HepG2 (cell line): ENCODE measurements around the gene NEK9. TPM values are rescaled to one million over a fixed set of nuclear protein-coding genes. Genes with fewer than 3 reads are reported as not detected.
A peak's percentile ranks its signal among the peaks of the same experiment; 100 is the strongest.

Experiments used
- POGK ChIP-seq: sonication (generic); formaldehyde crosslinking; conservative IDR thresholded peaks from 2 replicates; pipeline ENCODE4 v1.8.0; 2022; ENCODE audit warnings: mild to moderate bottlenecking, moderate library complexity, missing genetic modification reagents
- ZBTB33 ChIP-seq: sonication (generic); formaldehyde crosslinking; IDR thresholded peaks from 2 replicates; pipeline ENCODE4 v1.4.0; 2020; ENCODE audit warnings: missing genetic modification reagents
- ZFP91 ChIP-seq: sonication (generic); formaldehyde crosslinking; IDR thresholded peaks from 2 replicates; pipeline ENCODE4 v1.9.0; 2022; ENCODE audit warnings: missing genetic modification reagents, mild to moderate bottlenecking, borderline replicate concordance
- ZNF44 ChIP-seq: sonication (generic); formaldehyde crosslinking; IDR thresholded peaks from 2 replicates; pipeline ENCODE4 v1.5.1; 2020; ENCODE audit warnings: mild to moderate bottlenecking, missing genetic modification reagents
- ZNF639 ChIP-seq: conservative IDR thresholded peaks from 2 replicates; pipeline ENCODE4 v1.6.1; 2018; ENCODE audit warnings: missing genetic modification reagents
- polyA plus RNA-seq, 8 experiments: library from polyadenylated mRNA; depleted of rRNA in 3 of 8; stranded (reverse) in 7 of 8; unstranded in 1 of 8; fragments of >200 nt; fragmentation: Illumina TruSeq in 4 of 8; extraction: Trizol in 4 of 8; gene quantifications; 2 replicates each; pipeline versions ENCODE4 v1.2.1 to v1.2.3, GENCODE V29; 2011 to 2016; ENCODE audit warnings: low read depth in 4 of 8, missing spikeins in 1 of 8, mixed read lengths in 1 of 8; ENCODE audit not compliant: insufficient read depth in 1 of 8
- total RNA-seq, 5 experiments: library from RNA; depleted of rRNA; stranded (reverse); fragments of >200 nt; fragmentation: Illumina TruSeq; extraction: Trizol; gene quantifications; 2 replicates each; pipeline ENCODE4 v1.2.3, GENCODE V29; 2016; ENCODE audit warnings: low read depth in 1 of 5

Gene NEK9
- total and polyA plus RNA-seq, 2 of the 13 experiments (the other 11 are each of a cell fraction or from before 2014, with no cell fraction given), result 16.5 to 27.3 TPM

- no peak for TF ChIP-seq ZFP91 (CRISPR knock-in tag)
- TF ChIP-seq ZBTB33 (CRISPR knock-in tag), result no peak
- no peak for TF ChIP-seq ZNF44 (CRISPR knock-in tag)
- TF ChIP-seq ZNF639 (CRISPR knock-in tag), result no peak
- 0 out of 2 replicates have a peak, but pooled peaks have one; percentile 12 for TF ChIP-seq POGK (CRISPR knock-in tag)
- TF ChIP-seq, all 625 proteins: peak for 4
Measured at GRCh38 chr14:75070383-75070782, 56.5 kb downstream of the NEK9 start (continued).
